ENCODE results near the gene DNAH14.

DNA sequence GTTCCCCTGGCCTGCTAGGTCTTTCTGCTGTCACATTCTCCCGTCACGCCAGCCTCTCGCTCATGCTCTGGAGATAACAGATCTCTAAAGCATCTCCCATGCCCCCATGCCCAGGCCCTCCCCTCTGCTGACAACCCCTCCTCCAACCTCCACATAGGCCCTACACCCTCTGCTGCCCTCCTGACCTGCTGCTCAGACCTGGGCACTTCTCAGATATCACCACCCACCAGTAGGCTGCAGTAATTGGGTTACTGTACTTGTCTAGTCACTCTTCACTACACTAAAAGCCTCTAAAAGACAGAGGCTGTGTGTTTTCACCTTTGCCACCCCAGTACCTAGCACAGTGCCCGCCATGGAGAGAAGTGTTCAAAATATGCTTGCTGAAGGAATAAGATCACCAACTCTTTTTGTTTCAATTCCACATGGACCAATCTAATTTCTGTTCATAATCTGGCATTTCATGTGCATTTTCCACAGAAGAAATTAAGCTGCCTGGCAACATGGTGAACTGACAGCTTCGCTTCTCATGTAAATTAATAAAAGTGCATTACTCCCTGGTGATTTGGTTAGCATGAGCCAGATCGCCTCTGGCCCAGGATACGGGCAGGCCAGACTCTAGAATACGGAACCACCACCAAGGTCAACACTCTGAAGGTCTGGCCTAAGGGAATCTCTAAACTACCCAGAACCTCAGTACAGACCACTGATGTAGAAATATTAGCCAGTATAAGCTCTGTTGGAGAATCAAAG, 477.7 kb downstream of the DNAH14 start:
- no peak for TF ChIP-seq POLR2A (IDR thresholded peaks at IDR 0.05)
- TF ChIP-seq, protein P1, sequence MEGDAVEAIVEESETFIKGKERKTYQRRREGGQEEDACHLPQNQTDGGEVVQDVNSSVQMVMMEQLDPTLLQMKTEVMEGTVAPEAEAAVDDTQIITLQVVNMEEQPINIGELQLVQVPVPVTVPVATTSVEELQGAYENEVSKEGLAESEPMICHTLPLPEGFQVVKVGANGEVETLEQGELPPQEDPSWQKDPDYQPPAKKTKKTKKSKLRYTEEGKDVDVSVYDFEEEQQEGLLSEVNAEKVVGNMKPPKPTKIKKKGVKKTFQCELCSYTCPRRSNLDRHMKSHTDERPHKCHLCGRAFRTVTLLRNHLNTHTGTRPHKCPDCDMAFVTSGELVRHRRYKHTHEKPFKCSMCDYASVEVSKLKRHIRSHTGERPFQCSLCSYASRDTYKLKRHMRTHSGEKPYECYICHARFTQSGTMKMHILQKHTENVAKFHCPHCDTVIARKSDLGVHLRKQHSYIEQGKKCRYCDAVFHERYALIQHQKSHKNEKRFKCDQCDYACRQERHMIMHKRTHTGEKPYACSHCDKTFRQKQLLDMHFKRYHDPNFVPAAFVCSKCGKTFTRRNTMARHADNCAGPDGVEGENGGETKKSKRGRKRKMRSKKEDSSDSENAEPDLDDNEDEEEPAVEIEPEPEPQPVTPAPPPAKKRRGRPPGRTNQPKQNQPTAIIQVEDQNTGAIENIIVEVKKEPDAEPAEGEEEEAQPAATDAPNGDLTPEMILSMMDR (IDR thresholded peaks at IDR 0.05): no peak
